ENCODE measurements around the gene RABGEF1.
"Not testable (repeated sequence)": the region's sequence is repeated elsewhere in the genome, so short reads cannot be mapped to it uniquely, and the experiment has no call there.

RABGEF1 gene

DNA sequence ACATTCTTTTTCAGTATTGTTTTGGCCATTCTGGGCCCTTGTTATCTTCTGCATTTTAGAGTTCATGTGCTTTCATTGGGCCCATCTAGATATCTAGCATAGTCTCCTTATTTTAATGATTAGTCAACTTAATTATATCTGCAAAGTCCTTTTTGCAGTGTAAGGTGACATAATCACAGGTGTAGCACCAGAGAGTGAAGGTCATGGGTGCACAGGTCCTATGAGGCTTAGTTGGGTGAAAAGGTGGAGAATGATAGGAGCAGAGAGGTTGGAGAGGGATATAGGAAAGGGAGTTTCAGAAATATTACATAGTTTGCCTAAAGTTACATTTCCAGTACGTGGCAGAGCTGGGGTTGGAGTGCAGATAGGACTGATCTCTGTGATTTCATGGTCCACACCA is 24.4 kb downstream of the RABGEF1 start:
- in situ Hi-C loops (cut with HindIII; ENCODE audit: low sequenced_read_pairs): not testable (repeated sequence)

DNA sequence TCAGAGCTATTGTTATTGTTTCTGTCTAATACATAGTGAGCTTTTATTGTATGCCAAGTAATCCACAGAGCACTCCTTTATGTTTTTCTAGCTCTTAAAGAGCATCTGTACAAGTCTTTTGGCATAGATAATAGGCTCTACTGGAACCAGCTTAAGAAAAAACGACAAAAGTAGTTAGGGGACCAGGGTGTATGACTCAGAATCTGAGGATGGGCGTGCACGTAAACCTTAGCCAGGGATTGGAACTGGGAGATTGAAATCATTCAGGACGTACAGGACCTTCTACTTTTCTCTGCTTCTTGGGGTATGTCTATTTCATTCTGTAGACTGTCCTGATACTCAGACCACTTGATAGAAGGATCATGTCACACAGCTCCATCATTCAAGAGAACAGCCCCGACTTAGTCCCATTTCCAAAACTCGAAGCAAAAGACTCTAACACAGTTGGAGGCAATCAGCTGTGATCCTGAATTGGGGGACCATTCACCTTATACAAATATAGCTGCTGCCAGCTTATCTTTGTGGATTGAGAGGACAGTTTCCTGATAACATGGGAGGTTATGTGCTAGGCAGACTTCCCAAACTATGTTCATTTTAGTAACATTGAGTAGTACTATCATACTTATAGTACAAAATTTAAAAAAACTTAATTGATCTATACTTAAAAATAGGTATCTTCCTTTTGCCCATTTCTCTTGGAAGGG is 24.9 kb downstream of the RABGEF1 start:
- in situ Hi-C loops (cut with HindIII; ENCODE audit: low sequenced_read_pairs): not testable (repeated sequence)

DNA sequence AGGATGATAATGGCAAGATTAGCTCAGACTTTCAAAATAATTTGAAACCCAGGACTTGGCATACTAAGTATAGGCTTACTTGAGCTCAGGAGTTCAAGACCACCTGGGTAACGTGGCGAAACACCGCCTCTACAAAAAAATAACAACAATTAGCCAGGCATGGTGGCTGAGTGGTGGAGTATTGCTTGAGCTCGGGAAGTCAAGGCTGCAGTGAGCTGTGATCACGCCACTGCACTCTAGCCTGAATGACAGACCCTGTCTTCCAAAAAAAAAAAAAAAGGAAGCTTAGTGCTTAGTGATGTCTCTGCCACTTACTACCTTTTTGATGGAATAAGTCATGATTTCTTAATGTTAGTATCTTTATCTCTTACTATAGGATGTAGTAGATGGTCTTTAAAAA is 25.5 kb downstream of the RABGEF1 start:
- in situ Hi-C loops (cut with HindIII; ENCODE audit: low sequenced_read_pairs): no loop called here

DNA sequence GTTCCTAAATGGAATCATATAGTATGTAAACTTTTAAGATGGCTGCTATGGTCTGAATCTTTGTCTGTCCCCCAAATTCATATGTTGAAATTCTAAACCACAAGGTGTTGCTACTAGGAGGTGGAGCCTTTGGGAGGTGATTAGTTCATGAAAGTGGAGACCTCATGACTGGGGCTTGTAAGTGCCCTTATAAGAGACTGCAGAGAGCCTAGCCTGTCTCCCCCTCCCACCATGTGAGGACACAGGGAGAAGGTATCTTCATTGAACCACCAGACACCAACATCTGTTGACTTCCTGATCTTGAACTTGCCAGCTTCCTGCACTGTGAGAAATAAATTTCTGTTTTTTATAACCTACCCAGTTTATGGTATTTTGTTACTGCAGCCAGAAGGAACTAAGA is 27.0 kb downstream of the RABGEF1 start:
- in situ Hi-C loops (cut with HindIII; ENCODE audit: low sequenced_read_pairs): not testable (repeated sequence)

DNA sequence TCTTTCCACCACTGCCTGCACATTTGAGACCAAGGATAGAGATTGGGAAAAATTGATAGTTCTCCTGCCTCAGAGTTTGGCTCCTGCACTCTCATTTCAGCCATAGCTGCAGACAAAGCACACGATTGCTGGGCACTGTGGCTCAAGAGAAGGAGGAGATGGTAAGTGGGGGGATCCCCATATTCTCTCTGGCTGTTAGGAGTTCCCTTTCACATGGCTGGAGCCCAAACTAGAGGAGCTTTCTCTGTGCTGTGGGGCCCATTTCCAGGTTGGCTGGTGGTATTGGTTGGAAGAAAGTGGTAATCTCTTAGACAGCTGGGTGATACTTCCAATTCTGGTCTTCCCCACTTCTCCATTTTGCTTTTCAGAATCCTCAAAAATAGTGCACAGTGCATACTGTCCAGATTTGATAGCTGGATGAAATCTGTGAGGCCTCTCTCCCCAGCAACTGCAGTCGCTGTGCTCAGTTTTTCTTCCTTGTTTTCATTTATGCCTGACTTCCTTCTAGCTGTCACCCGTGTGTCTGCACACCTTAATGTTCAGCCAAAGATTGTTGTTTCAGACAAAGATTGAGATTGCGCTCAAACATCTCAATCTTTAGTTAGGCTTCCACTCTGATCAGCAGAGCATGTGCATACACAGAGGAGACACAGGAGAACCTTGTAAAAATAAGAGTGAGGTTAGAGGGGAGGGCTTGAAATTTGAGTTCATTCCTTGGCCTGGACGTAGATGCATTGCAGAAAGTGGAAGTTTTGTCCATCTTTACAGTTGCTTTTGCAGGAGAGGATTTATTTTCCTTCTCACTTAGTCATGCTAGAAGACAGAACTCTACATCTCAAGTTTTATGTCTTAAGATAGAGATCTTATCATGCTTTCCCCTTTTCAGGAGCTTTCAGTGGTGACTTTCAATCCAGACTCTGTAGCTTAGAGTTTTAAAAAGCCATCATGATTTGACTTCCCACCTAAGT is 28.6 kb downstream of the RABGEF1 start:
- in situ Hi-C loops (cut with HindIII; ENCODE audit: low sequenced_read_pairs): no loop called here

DNA sequence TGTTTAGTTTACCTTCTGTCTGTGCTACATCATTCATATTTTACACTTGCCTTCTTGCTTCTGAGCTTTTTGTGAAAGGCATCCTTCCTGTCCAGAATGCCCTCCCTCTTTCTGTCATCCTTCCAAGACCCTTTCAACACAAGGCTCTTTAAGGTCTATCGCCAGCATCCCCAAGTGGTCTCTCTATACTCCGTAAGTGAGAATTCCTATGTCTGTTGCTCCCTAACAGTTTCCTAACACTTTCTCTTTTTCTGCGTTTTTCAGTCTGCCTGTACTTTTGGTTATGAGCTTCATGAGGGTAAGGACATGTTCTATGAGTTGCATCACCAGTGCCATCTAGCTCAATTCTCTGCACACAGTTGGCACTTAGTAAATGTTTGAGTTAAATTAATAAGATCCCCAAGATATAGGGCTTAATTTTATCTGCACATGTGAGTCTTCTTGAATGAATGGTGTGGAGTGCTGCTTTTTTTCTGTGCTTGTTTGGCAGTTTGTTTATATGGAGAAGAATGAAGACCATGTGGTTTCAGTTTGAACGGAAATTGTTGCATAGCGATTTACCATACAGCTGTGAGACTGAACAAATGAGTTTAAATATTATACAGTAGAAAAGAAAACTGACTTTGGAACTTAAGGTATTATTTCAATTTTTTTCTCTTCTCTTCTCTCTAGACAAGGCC is 29.4 kb downstream of the RABGEF1 start:
- in situ Hi-C loops (cut with HindIII; ENCODE audit: low sequenced_read_pairs): no loop called here

DNA sequence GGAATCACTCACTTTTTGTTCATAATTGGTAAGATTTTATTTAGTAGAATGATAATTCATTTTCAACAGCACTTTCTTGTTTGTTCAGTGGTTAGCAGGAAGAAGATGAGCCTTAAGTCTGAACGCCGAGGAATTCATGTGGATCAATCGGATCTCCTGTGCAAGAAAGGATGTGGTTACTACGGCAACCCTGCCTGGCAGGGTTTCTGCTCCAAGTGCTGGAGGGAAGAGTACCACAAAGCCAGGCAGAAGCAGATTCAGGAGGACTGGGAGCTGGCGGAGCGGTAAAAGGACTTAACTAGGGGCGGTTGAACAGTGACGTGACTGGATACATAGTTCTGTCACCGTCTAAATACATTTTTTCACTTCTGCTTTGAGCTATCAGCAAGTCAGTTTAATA is 31.3 kb downstream of the RABGEF1 start:
- in situ Hi-C loops (cut with HindIII; ENCODE audit: low sequenced_read_pairs): no loop called here

DNA sequence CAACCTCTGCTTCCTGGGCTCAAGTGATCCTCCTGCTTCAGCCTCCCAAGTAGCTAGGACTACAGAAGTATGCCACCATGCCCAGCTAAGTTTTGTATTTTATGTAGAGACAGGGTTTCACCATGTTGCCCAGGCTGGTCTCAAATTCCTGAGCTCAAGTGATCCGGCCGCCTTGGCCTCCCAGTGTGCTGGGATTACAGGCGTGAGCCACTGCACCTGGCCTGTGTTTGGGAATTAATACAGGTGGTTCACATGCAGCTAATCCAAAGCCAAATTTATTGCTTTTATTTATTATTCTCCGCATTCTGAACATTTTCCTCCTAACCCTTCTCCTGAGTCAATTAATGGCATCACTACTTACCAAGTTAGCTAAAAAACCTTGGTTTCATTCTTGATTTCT is 33.2 kb downstream of the RABGEF1 start:
- in situ Hi-C loops (cut with HindIII; ENCODE audit: low sequenced_read_pairs): not testable (repeated sequence)

DNA sequence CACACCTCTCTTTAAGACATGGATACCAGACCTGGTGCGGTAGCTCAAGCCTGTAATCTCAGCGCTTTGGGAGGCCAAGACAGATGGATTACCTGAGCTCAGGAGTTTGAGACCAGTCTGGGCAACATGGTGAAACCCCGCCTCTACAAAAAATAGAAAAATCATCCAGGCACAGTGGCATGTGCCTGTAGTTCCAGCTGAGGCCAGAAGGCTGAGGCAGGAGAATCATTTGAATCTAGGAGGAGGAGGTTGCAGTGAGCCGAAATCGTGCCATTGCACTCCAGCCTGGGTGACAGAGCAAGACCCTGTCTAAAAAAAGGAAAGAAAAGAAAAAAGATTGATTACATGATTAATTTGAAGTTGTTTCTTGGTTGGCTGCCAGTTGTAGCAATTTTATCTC is 35.9 kb downstream of the RABGEF1 start:
- in situ Hi-C loops (cut with HindIII; ENCODE audit: low sequenced_read_pairs): not testable (repeated sequence)

DNA sequence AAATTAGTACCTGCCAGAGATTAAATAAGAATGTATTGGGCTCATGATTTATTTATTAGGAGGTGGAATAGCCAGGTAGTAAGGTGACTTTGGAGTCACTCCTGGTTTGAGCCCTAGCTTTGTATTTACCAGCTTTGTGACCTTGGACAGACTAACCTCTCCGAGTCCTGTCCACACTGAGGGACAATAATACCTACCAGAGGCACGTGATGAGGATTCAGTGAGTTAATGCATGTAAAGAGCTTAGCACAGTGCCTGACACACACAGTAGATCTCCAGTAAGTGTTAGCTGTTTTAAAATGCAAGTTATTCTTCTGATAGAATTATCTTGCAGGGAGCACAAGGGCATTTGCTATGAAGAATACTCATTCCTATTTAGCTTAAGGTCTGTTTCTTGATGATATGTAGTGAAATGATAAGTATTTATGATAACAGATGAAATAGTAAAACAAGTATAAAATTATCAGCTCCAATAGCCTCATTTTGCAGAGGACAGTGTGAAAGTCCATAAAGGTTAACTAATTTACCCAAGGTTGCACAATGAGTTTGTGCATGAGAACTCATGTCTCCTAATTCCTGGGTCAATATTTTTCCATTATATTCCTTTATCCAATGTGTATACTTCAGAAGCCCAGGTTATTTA is 36.4 kb downstream of the RABGEF1 start:
- in situ Hi-C loops (cut with HindIII; ENCODE audit: low sequenced_read_pairs): no loop called here

DNA sequence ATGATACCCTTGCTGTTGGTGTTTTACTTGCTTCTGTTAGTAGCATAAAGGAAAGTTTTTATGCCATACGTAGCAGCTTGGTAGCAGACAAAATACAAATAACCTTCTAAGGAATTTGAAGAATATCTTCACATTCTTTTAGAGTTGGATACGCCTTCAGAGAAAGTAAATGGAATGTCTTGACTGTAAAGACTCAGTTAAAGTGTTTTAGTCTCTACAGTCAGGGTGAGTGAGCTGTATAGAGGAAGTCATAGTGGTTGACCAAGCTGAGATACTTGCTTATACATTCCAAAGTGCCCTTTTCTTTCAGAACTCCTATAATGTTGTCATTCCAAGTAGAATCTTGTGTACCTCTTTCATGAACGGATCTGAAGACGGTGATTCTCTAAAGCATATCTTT is 37.7 kb downstream of the RABGEF1 start:
- in situ Hi-C loops (cut with HindIII; ENCODE audit: low sequenced_read_pairs): no loop called here

DNA sequence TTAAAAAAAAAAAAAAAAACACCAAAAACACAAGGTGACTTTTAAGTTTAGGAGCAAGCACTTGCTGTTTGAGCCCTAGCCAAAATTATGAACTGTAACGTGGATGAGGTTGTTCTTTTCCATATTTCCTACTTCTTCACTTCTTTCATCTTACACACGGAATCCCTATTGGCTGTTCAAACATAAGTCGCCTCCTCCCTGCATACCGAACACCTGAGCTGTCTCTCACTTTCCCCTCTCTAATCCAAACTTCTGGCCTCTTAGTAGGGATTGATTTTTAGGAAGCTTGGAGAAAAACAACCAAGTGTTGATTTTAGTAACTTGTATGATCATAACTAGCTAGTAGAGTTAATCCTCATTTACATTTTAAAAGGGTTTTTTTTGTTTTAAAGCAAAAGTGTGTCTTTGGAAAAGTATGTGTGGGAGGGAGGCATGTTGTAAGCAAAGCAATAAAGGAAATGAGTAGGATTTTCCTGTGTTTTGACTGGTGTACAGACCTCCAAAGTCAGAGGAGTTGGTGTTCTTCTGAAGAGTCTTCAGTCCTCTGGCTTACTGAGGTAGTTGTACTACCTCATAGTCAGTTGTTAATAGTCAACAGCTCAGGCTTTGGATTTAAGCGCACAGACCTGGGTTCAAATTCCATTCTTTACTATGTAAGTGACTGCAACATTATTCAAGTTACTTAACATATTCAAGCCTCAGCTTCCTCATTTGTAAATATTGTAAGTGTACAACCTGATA is 39.3 kb downstream of the RABGEF1 start:
- in situ Hi-C loops (cut with HindIII; ENCODE audit: low sequenced_read_pairs): no loop called here

DNA sequence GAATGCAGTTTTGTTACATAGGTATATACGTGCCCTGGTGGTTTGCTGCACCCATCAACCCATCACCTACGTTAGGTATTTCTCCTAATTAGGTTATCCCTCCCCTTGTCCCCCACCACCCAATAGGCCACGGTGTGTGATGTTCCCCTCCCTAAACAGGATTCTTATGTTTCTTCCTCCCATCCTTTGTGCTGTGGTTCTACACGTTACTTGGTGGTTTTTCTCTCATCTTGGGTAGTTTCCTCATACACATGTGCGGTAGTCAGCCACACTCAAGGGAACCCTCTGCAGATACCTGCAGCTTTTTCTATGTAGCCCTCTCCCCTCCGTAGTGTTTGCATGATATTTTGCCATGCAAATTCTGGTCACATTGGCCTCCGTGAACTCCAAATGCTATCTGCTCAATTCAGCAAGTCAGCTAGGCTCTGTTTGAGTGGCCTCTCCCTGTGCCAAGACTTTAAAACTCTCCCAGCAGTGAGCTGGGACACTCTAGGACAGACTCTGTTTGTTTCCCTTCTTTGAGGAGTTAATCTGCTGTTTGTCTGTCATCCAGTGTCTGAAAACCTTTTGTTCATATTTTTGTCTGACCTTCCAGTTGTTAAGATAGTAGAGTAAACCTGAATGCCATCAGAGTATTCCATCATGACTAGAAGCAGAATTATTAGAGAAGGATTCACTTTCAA is 41.0 kb downstream of the RABGEF1 start:
- in situ Hi-C loops (cut with HindIII; ENCODE audit: low sequenced_read_pairs): no loop called here

DNA sequence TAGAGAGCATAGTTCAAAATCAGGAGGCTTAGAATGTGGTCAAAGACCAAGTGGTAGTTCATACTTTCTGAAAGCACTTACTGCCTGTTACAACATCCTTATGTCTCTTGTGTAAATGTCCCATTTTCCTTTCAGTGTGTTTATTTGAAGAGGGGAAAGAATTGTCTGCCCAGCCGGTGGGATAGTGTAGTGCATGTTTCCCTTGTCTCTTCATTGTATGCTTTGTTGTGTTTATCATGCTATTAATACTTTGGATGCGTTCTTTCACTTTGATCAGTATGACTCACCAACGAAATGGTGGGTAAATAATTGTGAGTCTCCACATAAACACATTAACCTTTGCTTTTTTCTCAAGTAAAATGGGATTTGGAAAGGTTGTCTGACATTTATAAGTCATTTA is 42.3 kb downstream of the RABGEF1 start:
- in situ Hi-C loops (cut with HindIII; ENCODE audit: low sequenced_read_pairs): not testable (repeated sequence)

DNA sequence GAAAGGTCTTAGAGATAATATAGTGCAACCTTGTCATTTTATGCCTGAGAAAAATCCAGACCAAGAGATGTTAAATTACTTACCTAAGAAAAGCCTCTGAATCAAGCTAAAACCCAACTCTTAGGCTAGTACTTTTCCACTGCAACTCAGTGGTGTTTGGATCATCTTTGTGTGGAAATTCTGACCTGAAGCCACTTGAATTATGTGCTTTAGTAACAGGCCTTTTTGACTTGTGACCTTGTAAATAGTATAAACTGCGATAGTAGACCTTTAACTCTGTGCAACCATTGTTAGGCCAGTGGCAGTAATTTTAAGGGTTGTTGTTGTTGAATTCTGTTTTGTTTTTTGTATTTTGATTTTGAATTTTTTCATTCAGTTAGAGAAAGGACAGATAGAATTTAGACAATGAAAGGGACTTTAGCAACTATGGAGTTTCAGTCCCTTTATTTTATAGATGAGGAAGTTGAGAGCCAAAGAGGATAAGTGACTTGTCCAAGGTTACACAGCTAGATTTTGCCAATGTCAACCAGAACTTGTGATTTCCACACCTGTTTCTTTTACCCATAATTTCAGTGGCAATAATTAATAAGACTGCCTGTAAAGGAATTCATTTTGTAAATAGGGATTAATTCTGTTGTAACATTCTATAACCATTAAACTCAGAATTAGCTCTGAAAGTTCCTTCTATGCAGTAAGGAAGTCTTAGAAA is 43.5 kb downstream of the RABGEF1 start:
- in situ Hi-C loops (cut with HindIII; ENCODE audit: low sequenced_read_pairs): not testable (repeated sequence)

DNA sequence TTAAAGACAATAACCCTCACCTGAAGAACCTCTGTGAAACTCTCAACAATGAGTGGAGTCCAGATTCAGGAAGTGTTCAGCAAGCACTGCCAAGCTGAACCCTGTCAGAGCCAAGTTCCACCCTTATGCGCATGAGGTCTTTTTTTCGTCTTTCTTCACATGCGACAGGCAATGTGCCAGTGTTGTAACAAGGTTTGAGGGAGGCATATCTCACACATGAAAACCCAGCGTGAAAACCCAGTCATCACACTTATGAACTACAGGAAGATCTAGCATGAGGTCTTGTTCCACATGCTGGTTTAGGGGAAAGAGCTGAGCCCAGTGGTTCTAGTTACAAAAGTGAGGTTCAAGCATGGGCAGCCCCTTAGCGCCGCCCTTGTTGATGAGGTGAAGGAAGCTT is 49.7 kb downstream of the RABGEF1 start:
- in situ Hi-C loops (cut with HindIII; ENCODE audit: low sequenced_read_pairs): no loop called here

DNA sequence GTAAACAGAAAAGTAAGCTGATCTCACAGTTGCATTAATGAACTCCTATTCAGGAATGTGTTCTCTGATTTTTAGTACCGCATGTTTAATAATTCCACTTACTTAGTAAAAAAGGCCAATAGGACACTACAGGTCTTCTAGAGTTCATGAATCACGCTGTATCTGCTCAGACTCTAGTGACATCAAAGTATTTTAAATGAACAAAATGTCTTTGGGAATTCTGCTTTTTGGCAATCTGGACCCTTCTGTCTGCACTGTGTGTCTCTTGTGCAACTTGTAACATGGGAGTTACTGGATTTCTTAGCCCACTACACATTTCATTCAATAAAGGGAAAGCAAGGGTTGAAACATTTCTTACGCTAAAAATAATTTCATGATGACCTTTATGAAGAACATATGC is 50.2 kb downstream of the RABGEF1 start:
- in situ Hi-C loops (cut with HindIII; ENCODE audit: low sequenced_read_pairs): no loop called here

DNA sequence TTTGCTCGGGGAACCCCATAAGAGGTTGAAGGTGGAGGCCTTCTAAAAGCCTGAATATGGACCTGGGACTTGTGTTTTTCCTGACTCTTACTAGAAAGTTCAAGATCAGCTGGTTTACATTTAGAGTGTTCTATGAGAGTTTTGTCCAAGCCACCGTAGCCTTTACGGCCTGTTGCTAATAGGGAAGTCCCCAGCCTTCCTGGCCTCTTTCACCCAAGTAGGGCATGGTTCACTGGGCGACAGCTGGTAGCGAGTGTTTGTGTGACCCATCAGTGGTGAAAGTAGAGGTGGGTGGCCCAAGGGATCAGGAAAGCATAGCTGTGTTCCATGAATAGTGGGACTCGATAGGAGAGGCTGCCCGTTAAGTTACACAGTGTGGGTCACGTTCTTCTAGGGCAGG is 60.1 kb downstream of the RABGEF1 start:
- in situ Hi-C loops (cut with HindIII; ENCODE audit: low sequenced_read_pairs): no loop called here

DNA sequence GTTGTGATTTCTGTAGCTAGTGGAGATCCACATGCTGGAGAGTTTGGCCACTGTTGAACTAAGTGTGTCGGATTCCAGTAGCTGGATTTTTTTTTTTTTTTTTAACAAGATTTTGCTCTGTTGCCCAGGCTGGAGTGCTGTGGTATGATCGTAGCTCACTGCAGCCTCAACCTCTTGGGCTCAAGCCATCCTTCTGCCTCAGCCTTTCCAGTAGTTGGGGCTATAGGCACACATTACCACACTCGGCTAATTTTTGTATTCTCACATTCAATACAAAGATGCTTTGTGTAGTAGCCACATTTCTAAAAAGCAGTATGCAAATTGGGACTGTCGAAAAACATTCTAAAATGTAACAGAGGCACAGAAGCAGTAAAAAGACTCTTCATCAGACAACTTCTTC is 63.5 kb downstream of the RABGEF1 start:
- in situ Hi-C loops (cut with HindIII; ENCODE audit: low sequenced_read_pairs): no loop called here

All from DLD1 (cell line).